Forelimb muscle (tissue), 1 donor: ENCODE data around the gene FBP2. TPM values are rescaled to one million over a fixed set of nuclear protein-coding genes. Genes with fewer than 3 reads are reported as not detected.

ENCODE experiments used
- DNase-seq: peaks from one replicate; pipeline ENCODE4 v3.0.0-alpha.2; 2013; ENCODE audit warnings: low read depth
- polyA plus RNA-seq: library from polyadenylated mRNA; unstranded; fragments of 120-200 nt; gene quantifications from one replicate; pipeline ENCODE4 v1.2.1, GENCODE V29; 2013; ENCODE audit not compliant: insufficient read length

The FBP2 gene
- polyA plus RNA-seq = 91.5 TPM

DNA sequence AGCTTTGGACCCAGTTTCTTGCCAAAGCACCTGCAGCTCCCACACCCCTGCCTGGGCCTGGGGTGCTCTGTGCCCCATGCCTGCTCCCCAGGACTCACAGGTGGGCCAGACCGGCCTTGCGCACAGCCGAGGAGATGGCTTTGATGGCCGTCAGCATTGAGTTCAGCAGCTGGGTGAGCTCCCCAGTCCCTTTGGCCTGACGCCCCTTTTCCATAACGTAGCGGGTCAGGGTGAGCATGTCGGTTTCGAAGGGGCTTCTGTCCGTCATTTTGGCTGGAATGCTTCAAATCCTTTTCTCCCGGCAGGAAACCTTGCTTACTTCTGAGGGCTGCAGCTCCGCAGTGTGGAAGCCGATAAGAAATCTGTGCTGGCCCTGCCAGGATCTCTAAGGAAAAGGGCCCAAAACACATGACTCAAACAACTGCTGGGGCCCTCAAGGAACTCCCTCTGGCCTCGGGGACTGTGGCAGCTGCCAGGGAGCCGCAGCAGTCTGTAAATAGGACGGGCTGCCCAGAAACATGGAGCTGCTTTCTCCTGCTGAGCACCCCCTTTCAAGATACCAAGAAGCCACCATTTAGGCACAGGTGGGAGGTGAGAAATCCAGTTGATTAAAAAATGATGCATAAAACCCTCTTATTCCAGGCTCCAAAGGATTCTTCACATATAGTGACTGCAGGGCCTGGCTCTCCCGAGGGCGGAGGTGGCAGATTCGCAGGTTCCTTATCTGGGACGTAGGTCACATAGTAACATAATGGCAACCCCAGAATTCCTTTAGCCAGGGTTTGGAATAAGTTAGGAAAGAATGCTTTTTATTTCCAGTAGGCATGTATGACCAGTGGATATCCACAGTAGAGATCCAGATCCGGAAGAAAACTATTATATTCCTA, at the start of gene FBP2:
Gene FBP2 (minus strand): TSS at position 366 of the 887 bp plus-strand sequence. CDS start 98 bp downstream, at position 268.
- no peak for DNase-seq

DNA sequence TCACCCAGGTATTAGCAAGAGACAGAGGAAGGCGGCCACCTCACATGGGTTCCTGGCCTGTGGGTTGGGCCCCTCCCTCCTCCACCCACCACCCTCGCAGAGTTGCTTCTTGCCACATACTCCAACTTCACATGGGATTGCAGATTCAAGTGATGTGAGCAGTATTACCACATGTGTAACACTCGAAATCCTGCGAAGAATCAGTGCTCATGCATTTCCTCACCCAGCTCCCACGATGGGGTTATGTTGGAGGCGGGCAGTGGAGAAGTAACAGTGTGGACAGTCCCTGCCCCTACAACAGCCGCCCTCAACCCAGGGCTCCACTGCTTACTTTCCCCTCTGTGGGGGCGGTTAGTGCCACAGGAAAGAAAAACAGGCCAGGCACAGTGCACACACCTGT, 49.6 kb upstream of the FBP2 start:
- no peak for DNase-seq

DNA sequence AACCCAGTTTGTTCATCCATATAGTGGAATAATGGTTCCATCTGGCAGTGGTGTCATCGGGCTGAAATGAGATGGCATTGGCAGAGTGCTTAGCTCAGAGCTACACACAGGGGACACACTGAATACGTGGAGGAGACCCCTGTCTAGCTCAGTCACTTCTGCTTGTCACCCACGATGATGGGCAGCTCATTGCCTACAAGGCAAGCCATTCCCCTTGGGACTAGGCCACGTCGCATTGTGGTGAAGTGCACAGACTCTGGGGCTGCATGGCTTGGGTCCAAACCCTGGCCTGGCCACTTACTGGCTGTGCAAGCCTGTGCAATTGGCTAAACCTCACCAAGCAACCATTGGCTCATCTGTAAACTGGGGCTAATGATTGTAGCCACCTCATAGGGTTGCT, 48.9 kb upstream of the FBP2 start:
- no peak for DNase-seq

DNA sequence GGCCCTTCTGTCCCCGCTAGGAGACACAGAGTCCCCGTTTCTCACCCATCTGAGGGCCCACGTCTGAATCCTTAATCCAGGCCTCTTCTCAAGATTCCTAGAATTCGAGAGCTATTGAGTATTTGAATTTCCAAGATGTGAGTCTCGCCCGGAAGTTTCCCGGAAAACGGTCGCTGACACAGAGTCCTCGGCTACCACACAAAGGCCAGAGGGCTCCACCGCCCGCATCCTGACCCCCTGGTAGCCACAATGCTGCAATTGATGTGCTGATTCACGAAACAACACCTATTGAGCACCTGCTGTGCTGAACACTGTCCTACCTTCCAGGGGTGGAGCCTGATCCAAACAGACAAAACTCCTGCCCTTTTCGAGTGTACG, 46.4 kb upstream of the FBP2 start:
- DNase-seq = no peak

DNA sequence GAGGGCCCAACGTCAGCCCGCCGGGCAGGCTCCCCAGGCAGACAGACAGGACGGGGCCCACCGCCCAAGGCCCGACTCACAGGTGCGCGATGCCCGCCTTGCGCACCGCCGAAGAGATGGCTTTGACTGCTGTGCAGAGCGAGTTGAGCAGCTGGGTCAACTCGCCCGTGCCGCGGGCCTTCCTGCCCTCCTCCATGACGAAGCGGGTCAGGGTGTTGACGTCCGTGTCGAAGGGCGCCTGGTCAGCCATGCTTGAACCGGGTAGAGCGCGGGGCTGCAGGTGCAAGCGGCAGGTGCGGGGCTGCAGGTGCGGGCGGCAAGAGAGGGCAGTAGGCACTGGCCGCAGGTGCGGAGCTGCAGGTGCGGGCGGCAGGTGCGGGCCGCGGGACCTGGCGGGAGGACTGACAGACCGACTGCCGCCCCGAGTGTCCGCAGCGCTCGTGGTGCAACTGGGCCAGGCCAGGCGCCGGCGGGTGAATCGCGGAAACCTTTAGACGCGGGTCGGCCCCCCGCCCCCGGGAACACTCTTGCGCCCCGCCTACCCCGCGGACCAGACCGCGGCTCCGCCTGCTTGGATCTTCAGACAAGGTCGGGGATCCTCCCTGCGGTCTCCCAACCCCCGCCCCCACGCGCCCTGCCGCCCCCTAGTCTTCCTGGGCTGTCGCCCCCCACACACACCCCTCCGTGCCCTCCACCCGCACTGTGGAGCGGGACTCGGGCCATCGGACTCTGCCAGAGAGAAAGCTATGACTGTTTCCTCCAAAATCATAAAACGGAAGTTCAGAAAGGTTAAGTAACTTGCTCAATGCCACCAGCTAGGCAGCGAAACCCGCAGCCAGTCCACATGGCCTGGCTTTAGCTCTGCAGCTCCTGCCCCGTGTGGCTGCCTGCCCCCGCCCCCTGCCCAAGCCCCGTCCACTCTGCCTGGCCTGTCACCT, 45.7 kb upstream of the FBP2 start, which contains the start of gene FBP1:
Gene FBP1 (minus strand): TSS at position 458 of the 938 bp plus-strand sequence. CDS start 208 bp downstream, at position 250.
- no peak for DNase-seq

DNA sequence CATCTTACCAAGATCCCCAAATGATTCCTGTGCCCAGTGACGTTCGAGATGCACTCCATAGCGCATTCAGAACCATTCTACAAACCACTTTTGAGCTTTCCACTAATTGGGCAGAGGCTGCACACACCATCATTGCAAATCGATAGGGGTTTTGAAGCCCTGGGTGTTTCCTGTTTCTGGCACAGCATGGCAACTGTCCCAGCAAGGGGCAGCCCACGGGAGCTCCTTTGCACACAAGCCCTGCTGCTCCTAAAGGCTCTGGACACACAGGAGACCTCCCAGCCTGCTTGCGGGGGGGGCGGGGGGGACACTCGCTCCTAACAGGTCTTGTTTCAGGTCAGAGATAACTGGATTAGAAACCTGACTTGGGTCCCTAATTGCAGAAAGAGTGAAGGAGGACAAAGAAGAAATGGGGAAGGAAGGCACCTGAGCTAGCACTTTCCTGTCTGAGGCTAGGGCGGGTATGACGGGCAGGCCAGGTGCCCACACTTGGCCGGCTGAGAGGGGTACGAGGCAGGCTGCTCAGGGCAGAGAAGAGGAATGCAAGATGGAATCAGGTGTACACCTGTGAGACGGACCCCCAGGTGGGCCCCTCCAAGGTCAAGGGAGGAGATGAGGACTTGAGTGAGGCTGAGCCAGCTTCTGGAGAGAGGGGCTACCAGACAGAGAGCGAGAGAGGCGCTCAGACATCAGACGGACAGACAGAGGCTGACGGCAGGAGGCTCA, 44.9 kb upstream of the FBP2 start:
- DNase-seq = no peak

DNA sequence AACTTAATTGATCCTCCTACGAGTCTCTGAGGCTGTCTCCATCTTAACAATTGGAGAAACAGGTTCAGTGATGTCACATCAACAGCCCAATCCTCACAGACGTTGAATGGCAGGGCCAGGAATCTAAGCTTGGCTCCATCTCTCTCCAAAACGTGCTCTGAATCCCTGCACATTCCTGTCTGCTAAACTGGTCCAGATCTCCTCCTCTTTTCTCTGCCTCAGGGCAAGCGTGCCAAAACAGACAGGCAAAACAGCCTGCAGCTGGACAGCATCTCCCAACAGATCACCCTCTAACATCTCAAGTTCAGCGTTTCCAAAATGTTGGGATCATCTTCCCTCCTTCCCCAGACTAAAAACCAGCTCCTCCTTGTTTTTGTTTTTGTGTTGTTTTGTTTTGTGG, 39.1 kb upstream of the FBP2 start:
- DNase-seq = no peak

DNA sequence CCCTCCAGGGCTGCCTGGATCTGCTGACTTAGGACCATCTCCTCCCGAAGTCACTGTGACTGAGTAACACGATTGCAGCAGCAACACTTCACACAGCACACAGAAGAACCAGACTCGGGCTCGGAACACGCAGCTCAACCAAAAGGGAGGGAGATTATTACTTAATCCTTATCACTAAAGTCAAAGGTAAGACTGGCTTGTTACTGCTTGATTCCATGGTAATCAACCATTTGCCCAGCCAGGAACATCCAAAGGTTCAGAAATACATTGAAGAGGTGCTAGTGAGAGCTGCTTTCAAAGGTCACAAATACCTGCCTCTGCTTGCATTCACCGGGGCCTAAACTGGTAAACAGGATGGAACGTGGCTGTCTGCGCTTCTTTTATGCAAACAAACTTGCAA, 38.0 kb upstream of the FBP2 start:
- DNase-seq = no peak

DNA sequence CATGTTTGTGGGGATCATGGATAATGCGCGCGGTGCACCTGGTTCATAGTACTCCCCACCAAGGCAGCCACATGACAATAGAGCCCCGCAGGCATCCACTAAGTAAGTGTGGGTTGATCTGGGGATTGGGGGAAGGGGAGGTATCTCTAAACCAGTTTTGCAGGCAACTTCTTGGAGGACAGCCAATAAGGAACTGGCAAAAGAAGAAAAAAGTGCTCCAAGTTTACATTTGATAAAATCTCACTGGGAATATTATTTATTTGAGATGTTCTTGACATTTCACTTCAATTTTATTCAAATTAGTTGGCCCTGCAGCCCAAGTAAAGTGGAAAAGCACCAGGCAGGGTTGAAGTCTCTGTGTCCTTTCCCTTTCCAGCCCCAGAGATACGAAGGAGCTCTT, 37.2 kb upstream of the FBP2 start:
- DNase-seq = no peak

DNA sequence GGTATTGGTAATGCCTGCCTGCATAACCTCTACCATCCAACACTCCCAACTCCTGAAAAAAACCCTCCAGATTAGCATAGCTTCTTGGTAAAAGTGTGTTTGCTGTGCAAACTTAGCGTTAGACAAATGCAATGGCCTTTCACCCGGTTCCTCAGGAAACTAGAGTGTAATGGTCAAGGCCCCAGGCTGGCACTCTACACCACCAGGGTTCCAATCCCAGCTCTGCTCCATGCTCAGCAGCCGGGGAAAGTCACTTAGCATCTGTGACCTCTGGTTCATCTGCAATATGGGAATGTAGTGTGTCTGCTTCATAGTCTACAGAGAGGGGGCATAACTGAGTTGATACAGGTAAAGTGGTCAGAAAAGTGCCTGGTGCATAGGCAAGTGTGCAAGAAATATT, 36.7 kb upstream of the FBP2 start:
- no peak for DNase-seq

DNA sequence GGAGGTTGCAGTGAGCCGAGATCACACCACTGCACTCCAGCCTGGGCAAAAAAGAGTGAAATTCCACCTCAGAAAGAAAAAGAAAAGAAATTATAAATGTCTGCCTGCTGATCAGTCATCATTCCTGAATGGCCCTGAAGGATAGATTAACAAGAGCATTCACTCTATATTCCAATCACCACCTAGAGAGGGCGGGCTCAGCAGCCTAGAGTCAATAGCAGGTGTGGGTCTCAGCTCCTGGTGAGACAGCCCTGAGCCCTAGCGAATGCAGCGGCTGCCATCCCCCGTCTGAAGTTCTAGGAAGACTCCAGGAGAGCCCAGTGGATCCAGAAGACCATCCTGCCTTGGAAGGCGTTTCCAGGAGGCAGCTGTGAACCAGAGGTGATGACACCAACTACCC, 33.7 kb upstream of the FBP2 start:
- DNase-seq = no peak

DNA sequence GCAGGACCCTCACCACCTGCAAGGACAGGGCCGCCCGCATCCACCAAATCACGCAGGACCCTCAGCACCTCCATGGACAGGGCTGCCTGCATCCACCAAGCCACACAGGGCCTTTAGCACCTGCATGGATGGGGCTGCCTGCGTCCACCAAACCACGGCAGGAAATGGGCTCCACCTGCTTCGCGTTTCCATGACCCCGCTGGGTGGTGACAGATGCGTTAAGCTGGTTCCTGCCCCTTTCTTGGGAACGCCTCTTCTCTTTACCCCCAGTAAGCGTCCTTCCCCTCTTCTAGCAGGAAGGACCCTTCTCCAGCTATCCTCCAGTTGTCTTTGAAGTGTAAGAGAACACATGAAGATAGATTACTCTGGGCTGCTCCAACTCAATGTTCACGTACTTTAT, 32.2 kb upstream of the FBP2 start:
- no peak for DNase-seq

DNA sequence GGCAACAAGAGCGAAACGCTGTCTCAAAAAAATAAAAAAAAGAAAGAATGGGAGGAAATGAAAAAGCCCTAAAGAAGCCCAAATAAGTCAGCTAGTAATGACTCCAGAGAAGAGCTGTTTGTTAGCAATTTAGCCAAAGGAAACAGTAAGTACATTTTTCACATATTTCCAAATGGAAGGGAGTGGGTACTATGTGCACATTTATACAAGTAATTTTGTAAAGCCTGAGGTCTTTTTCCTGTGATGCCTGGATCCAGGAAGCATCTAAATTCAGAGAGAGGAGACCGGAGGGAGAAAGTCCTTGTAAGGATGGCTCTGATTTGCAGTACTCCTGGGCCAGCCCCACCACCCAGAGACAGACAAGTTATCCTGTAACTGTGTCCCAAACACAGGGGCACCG, 31.0 kb upstream of the FBP2 start:
- no peak for DNase-seq

DNA sequence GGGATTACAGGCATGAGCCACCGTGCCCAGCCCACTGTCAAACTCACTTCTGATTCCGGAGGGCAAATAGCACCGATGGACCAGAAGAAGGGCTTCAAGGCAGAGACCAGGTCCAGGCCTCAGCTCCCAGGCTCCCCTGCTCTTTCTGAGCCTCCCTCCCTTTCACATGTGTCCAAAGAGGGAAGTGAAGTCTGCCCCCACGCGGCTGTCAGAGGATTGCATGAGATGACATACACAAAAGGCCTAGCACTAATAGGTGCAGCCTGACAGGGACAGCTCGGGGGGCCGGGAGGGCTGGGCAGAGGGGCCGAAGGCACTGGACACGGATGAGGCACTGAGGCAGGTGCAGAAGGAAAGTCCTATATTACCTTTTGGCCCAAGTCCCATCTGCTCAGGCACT, 29.6 kb upstream of the FBP2 start:
- DNase-seq = no peak

DNA sequence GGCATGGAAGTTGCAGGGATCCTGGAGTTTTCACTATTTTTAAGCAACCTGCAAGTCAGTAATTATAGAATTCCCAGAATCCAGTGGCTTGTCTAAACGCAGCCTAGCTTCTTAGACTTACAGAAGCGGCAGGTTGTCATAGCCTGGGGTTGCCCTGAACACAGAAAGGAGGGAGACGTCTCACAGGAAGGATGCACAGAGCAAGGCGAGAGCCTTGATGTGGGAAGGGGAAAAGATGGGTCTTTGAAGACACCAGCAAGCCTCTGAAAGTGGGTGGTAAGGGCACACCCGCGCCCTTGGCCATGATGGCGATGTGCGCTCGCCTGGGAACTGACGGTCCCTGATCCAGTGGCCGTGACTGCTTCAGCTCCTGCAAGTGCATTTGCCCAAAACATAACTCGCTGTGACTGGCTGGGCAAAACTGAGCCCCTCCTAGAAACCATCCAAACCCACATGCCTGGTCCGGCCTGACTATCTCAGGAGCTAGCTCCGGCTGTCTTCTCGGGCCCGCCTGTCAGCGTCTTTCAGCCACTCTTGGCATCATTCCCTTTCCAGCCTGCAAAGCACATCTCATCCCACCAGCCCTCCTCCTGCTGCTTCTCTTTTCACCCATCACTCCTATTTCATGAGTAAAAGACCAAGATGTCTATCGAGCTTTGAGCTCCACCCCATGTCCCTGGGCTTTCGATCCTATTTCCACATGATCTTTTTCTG, 28.6 kb upstream of the FBP2 start:
- no peak for DNase-seq

DNA sequence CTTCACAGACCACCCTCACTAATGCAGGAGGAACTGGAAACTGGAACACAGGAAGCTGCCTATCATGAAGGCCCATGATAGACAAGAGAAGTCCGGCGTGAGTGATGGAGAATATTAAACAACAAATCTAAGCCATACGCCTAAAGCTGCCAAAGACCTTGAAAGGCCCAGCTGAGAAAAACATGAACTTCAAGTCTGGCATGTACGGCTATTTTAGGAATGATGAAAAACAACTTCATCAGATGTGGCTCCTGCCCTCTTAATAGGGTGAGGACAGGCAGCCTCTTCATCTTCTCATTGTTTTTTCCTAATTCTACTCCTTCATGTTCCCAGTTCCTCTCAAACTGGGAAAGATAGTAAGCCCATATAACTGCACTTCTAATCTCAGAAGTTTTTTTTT, 25.4 kb upstream of the FBP2 start:
- DNase-seq = no peak

DNA sequence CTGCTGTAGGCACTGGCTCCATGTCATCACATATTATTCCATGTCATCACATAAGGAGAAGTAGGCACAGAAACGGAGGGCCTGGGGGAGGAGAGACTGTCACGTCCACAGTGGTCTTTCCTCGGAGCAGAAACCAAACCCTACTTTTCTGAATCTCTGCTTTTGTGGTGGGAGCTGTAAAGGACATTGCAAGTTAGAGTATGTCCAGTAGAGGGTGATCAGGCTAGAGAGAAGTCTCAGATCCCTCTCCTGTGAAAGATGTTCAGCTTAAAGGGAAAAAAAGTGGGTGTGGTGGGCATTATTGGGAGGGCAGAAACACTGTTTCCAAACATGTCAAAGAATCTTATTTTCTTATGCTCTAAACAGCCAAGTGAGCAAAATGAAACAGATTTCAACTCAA, 19.4 kb upstream of the FBP2 start:
- no peak for DNase-seq

DNA sequence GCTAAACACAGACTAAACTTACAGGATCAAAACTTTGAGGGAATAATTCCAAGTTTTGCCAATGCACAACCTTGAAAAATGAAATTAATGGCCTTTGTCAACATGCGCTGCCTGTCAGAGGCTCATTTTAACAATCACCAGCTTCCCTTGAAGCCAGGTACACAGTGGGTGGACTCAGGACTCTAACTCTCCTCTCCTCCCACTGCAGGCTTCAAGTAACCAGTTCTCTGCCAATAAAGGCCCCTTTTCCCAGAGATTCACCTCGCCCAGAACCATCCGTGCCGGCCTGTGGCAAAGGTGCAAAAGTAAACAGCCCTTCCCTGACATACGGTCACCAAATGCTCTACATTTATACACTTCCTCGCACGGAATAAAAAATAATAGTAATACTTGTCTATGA, 18.4 kb upstream of the FBP2 start:
- DNase-seq = no peak

DNA sequence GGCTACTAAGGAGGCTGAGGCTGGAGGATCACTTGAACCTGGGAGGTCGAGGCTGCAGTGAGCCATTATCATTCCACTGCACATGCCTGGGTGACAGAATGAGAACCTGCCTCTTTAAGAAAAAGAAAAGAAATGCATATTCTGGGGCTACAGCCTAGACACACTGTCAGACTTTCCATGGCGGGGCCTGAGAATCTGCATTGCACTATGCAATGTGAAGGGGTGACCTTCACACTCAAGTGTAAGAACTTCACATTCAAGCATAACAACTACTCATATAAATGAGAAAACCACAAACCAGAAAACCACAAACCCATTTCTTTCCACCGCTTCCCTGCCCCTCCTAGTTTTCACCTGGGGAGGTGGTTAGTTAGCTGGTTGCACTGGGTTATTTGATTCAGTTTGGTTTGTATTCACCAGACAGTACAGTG, 18.0 kb upstream of the FBP2 start:
- no peak for DNase-seq

DNA sequence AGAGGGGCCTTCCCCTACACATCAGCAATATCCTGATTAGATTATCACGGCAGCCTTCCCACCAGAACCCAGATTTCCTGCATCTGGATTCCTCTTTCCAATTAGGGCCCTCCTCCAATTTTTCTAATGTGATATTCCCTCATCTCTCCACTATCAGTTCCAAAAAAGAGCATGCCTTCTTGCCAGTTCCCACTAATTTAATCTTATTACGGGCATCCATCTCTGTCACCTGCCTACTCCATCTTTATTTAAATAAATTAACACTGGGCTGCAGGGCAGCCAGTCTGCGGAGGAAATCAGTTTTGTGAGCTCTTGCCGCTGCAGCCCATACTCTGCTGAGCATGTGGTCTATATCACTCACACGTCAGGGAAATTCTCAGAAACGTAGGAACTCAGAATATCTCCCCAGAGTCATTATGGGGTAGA, 16.6 kb upstream of the FBP2 start:
- DNase-seq = no peak

DNA sequence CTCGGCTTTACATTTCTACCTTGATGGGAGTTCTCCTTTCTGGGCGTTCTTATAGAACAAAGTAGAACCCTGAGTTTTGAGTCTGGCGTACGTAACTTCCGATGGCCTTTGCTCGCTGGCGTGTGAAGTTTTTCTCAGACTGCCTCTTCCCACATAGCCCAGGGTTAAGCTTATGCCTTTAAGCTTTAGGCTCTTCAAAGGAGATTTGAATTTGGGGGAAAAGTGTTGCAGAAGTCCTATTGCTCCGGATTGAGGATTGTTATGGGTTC, 13.7 kb upstream of the FBP2 start:
- DNase-seq = no peak
